UCSD-AML1 (cell line): ENCODE data around the gene RNLS.
A peak's percentile ranks its signal among the peaks of the same experiment; 100 is the strongest.
"Not testable (repeated sequence)": the region's sequence is repeated elsewhere in the genome, so short reads cannot be mapped to it uniquely, and the experiment has no call there.

ENCODE experiments used
- DNase-seq: peaks from one replicate; lab custom pipeline; 2025; ENCODE audit not compliant: unreplicated experiment; lab: John Stamatoyannopoulos, UW

Gene RNLS

GRCh38 chr10:88392222-88392621 is 190.9 kb downstream of the RNLS start:
- no peak for DNase-seq

DNA sequence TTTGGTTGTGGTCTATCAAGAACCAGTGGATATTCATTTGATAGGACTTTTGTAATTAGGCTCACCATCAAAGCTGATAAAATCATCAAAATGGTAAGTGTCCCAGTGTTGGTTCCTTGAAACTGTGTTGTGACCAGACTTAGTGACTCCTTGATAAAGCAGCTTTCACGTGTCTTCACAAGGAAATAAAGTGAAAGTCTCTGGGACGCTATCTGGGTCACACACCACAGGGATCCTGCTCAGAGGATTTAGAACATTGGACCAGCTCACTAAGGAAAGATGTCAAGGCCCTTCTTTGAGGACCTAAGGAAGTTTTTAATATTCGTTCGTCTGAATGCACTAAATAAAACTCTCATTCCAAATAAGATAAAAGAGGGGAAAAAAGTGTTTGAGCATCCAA is 193.1 kb downstream of the RNLS start:
- no peak for DNase-seq

DNA sequence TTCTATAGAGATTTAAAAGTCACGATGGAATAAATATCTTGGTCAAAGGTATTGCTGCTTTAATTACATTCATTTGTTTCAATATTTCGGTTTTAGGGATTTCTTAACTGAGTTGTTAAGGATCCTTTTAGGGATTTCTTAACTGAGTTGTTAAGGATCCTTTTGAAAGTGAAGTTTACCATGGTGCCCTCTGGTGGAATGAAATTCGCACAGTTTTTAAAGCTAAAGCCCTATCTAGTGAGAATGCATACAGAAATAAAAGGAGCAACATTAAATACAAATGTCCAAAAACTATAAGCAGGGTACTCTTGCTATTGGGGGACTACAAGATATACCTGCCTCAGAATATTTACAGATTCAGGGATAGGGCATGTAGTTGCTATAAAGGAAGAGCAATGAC is 193.7 kb downstream of the RNLS start:
- no peak for DNase-seq

DNA sequence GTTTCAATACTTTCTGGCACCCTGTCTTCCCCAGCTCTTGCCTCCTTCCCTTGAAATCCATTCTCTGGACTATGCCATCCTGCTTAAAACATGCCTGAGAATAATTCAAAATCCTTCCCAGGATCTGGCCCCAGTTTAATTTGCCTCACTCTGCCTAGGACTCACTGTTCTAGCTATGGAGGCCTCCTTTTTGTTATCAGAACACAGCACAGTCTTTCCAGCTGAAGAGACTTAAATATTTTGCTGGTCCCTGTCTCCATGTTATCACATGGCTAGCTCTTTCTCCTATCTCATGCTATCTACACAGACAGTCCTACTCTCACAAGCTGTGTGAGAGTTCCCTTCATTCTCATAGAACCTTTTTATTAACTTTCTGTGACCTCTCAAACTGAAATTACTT is 194.8 kb downstream of the RNLS start:
- DNase-seq = no peak

DNA sequence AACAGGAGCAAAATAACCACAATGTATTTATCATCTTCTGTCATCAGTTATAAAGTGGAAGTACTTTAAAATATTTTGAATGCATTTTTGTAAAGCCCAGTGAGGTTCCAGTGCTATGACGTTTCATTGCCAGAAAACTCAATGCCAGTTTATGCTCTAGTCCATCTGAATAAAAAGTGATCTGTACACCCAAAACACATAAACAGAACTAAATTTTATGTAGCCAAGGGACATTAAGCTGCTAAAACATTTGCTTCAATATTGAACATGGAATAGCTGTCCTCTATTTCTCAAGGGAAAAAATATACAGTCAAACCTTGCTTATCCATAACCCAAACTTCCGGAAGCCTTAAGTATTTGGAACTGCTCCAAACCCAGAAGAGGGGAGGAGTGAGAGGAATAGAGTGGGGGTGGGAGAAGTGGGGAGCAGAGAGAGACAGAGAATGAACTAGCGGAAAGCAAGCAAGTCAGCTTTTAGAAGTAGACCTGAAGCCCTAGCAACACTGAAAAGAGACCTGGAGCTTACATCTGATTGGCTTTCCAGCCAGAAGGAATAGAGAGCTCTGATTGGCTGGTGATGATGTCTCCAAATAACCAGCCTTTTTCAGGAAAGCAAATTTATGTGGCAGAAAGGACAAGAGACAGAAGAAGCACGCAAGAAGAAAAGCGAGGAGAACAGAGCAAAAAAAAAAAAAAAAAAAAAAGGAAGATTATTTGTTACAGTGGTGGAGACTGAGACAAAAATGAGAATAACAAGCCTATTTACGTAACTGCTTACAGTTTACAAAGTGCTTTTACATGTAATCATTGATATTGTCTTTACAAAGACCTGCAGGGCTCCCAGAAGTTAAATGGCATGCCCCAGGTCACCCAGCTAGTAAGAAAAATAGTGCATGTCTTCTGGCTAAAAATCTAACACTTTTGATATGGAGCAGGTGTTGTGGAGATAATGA is 196.0 kb downstream of the RNLS start:
- DNase-seq = peak; percentile 15

DNA sequence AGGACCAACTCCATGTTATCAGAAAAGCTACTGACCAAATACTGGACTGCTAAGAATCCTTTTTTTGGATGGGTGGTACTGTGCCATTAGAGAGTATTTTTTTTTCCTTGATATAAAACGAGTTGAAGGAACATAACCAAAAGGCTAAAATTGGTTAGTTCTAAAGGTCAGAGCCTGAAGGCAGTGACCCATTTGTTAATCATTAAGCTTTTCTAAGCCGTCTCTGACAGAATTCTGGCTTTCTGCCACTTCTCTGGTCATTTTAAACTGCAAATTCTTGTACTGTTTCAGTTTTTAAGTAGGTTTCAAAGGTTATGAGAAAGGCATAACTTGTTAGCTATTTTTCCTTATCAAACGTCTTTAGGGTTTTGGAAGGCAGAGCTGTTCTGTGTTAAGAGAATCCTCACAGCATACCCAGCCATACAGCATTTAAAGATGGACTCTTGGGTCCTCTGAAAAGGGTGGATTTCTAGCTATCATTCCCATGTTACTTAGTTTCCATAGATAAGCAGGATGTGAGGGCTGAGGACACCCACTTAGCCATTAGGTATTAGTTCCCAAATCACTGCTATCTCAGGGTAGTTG is 196.8 kb downstream of the RNLS start:
- DNase-seq = no peak

DNA sequence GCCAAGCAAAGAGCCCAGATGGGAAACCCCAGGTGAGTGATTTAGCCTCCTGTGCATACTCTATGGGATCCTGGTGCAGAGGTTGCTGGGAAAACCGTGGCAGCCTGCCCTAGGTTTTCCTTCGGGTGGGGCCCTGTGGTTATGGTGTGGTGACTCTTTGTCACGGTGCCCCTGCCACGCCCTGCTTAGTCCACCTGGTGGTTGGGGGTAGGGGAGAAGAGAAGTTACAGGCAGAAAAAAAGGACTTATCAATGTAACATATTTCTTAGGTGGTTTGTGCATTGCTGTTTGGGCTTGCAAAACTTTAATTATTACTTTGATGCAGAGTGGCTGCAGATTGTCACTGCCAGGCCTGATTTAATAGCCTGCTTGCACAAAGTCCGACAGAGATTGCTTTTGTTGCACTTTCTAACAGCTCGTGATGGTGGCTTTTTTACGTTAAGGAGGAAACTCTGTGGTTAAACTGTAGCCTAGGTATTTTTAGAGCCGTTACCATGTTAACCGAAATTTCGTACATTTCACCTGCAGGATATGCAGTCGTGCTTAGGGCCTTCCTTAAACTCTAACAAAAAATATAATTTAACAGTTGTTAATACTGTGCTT is 197.4 kb downstream of the RNLS start:
- peak; percentile 45 for DNase-seq

GRCh38 chr10:88383276-88383675 is 199.8 kb downstream of the RNLS start:
- no peak for DNase-seq

DNA sequence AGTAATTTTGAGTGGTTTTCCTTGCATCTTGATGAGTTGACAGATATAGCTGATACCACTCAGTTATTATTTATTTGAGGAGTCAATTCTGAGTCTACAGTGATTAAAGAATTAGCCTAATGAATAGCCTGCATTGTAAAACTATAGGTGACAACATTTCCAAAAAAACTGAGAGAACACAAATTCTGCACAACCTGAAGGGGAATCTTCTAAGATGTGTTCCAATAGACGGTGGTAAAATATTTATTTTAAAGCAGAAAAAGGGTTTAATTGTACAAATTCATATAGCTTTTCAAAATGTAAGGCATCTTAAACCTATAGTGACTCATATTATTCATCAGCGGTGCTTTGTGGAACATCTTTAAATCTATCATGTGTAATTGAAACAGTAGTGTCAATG is 200.4 kb downstream of the RNLS start:
- DNase-seq = no peak

GRCh38 chr10:88379575-88379974 is 203.5 kb downstream of the RNLS start:
- no peak for DNase-seq

GRCh38 chr10:88377510-88377909 is 205.6 kb downstream of the RNLS start:
- no peak for DNase-seq

GRCh38 chr10:88374392-88375175 is 208.5 kb downstream of the RNLS start:
- DNase-seq = no peak

GRCh38 chr10:88372881-88373592 is 210.1 kb downstream of the RNLS start:
- no peak for DNase-seq

DNA sequence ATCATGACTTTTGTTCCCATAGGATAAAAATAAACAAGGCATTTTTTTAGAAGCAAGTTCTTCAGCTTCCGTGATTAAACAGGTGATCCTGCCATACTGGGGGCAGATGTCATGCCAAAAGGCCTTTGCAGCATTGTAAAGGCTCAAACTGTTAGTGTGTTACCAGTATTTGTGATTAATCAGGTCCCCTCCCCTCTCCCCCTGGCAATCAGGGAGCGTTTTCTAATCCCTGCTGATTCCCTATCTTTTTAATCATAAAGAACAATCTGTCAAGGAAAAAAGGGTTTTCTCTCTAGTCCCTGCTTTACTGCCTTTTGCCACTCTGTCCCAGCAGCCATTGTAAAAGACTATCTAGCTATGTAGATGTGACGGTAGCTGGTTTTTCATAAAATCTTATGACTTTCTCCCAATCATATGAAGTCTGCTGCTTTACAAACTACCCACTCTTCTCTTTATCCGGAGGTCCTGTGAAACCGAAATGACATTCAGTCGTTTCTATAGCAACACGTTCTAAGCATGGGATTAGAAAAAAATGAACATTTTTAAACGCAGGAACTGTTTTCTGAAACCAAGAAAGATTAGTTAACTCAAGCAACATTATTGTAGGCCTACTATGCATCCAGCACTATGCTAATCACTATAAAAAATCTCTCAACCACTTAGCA is 210.9 kb downstream of the RNLS start:
- no peak for DNase-seq

- no peak for DNase-seq
Measured at GRCh38 chr10:88370713-88371112, 212.4 kb downstream of the RNLS start.

DNA sequence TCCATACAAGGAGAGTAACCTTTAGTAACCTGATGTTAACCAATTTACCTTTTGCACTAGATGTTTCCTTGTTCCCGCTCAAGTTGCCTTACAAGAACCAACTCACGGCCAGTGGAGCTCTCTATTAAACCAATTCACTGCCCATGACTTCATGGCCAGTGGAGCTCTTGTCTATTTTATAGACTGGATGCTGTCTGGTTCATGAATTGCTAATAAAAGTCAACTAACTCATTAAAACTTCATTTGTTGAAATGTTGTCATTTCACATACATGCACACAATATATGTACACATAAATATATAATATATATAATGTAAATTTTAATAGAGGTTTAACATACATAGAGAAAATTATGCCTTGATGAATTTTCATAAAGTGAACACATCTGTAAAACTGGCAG is 216.3 kb downstream of the RNLS start:
- no peak for DNase-seq

- DNase-seq = no peak
Measured at GRCh38 chr10:88361995-88362807, 220.9 kb downstream of the RNLS start.

GRCh38 chr10:88361494-88361893 is 221.6 kb downstream of the RNLS start:
- no peak for DNase-seq

DNA sequence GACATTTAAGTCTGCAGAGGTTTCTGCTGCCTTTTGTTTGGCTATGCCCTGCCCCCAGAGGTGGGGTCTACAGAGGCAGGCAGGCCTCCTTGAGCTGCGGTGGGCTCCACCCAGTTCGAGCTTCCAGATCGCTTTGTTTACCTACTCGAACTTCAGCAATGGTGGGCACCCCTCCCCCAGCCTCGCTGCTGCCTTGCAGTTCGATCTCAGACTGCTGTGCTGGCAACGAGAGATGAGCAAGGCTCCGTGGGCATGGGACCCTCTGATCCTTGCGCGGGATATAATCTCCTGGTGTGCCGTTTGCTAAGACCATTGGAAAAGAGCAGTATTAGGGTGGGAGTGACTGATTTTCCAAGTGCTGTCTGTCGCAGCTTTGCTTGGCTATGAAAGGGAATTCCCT is 227.4 kb downstream of the RNLS start:
- not testable (repeated sequence) for DNase-seq
